Measurements from ENCODE around the gene PCDHGC4. TPM values are rescaled to one million over a fixed set of nuclear protein-coding genes. Genes with fewer than 3 reads are reported as not detected.

The PCDHGC4 gene
- total and polyA plus RNA-seq, 2 experiments from 2014 or later, result 0.35 to 1.5 TPM

DNA sequence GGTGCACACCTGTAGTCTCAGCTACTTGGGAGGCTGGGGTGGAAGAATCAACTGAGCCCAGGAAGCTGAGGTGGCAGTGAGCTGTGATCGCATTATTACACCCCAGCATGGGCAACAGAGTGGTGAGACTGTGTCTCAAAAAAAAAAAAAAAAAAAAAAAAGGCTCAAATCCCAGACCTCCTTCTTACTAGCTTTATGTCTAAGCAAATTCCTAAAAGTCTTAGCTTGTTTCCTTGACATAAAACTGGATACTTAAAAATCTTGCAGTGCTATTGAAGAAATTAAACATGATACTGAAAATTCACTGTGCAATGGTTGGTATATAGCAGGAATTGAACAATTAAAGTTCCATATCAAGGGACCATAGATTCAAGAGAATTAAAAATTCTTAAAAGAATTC, 49.1 kb downstream of the PCDHGC4 start:
- Histone ChIP-seq H3K4me1 (ENCODE audit: insufficient read depth) (peaks cover 7% of the 10 kb centered on the region), H3K9me3 (ENCODE audit: low read depth) (no peaks in the 10 kb centered on the region), H3K4me2 (no peak overlapping the region), H4K20me1 (ENCODE audit: insufficient read depth, poor library complexity, severe bottlenecking) (no peaks in the 10 kb centered on the region), H2AFZ (no peak overlapping the region), H3K27ac (no peak overlapping the region), H3K4me3 (no peak overlapping the region), H3K36me3 (replicated peaks; ENCODE audit: insufficient read depth, low read depth) (no peaks in the 10 kb centered on the region), H3K27me3 (no peaks in the 10 kb centered on the region), H3K79me2 (no peaks in the 10 kb centered on the region), H3K9me2 (replicated peaks; ENCODE audit: insufficient read depth) (no peaks in the 10 kb centered on the region)
- WGBS (ENCODE audit: low lambda C conversion rate, missing lambda C conversion rate), result 92% methylated on average over 1 of the region's 1 CpG
- DNase-seq (ENCODE audit: low spot score), result no peak
- TF ChIP-seq EZH2phosphoT487 (IDR thresholded peaks at IDR 0.05; ENCODE audit: low read depth, severe bottlenecking, unreplicated experiment) (no peak), EZH2 (IDR thresholded peaks at IDR 0.05; ENCODE audit: borderline replicate concordance) (no peak)
- TF ChIP-seq, protein P1, sequence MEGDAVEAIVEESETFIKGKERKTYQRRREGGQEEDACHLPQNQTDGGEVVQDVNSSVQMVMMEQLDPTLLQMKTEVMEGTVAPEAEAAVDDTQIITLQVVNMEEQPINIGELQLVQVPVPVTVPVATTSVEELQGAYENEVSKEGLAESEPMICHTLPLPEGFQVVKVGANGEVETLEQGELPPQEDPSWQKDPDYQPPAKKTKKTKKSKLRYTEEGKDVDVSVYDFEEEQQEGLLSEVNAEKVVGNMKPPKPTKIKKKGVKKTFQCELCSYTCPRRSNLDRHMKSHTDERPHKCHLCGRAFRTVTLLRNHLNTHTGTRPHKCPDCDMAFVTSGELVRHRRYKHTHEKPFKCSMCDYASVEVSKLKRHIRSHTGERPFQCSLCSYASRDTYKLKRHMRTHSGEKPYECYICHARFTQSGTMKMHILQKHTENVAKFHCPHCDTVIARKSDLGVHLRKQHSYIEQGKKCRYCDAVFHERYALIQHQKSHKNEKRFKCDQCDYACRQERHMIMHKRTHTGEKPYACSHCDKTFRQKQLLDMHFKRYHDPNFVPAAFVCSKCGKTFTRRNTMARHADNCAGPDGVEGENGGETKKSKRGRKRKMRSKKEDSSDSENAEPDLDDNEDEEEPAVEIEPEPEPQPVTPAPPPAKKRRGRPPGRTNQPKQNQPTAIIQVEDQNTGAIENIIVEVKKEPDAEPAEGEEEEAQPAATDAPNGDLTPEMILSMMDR (IDR thresholded peaks at IDR 0.05; ENCODE audit: poor library complexity), result no peak

DNA sequence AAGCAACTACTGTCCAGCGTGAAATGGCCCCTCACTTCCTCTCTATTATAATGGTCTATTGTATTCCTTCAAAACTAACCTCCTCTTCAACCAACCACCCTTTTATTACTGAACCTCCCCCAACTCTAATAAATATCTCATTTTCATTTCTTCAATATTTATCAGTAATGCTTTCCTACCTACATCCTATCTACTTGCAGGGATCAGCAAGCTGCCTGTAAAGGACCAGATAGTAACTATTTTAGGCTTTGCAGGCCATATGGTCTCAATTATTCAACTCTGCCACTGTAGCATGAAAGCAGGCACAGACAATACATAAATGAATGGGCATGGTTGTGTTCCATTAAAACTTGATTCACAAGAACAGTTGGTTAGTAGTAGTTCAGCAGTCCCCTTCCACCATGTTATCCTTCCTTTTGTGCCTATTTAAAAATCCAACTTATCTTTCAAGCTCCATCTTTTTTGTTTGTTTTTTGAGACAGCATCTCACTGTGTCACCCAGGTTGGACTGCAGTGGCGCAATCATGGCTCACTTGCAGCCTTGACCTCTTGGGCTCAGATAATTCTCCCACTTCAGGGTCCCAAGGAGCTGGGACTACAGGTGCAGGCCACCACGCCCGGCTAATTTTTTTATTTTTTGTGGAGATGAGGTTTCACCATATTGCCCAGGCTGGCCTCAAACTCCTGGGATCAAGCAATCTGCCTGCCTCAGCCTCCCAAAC, 49.8 kb downstream of the PCDHGC4 start:
- no peak for DNase-seq (ENCODE audit: low spot score)
- H3K9me3 ChIP-seq (ENCODE audit: low read depth), result no peaks in the 10 kb centered on the region
- no peak overlapping the region for H3K27ac ChIP-seq
- 88% methylated on average over 4 of the region's 4 CpGs for WGBS (ENCODE audit: low lambda C conversion rate, missing lambda C conversion rate)
- TF ChIP-seq EZH2phosphoT487 (IDR thresholded peaks at IDR 0.05; ENCODE audit: low read depth, severe bottlenecking, unreplicated experiment) (no peak), EZH2 (IDR thresholded peaks at IDR 0.05; ENCODE audit: borderline replicate concordance) (no peak)
- TF ChIP-seq, protein P1 (IDR thresholded peaks at IDR 0.05; ENCODE audit: poor library complexity), result no peak
- no peak overlapping the region for H3K4me3 ChIP-seq
- no peaks in the 10 kb centered on the region for H3K27me3 ChIP-seq
- H3K9me2 ChIP-seq (replicated peaks; ENCODE audit: insufficient read depth), result no peaks in the 10 kb centered on the region
- no peaks in the 10 kb centered on the region for H3K36me3 ChIP-seq (replicated peaks; ENCODE audit: insufficient read depth, low read depth)
- H3K4me1 ChIP-seq (ENCODE audit: insufficient read depth), result no peaks in the 10 kb centered on the region
- no peak overlapping the region for H3K4me2 ChIP-seq
- no peak overlapping the region for H2AFZ ChIP-seq
- no peaks in the 10 kb centered on the region for H3K79me2 ChIP-seq
- no peaks in the 10 kb centered on the region for H4K20me1 ChIP-seq (ENCODE audit: insufficient read depth, poor library complexity, severe bottlenecking)

Other genes starting within 250 kb of the PCDHGC4 start
- 1.8 and 3.3 TPM in 2 replicates for gene PCDHB15, start 239.6 kb upstream of the PCDHGC4 start, total RNA-seq
- gene PCDHB15, start 239.6 kb upstream of the PCDHGC4 start, polyA plus RNA-seq, result 2.0 and 2.6 TPM in 2 replicates
- 0.50 and 1.7 TPM in 2 replicates for gene SLC25A2, start 181.0 kb upstream of the PCDHGC4 start, total RNA-seq
- gene SLC25A2, start 181.0 kb upstream of the PCDHGC4 start, polyA plus RNA-seq, result not detected in 2 replicates
- 85.2 and 96.9 TPM in 2 replicates for gene TAF7, start 164.2 kb upstream of the PCDHGC4 start, total RNA-seq
- 103 and 107 TPM in 2 replicates for gene TAF7, start 164.2 kb upstream of the PCDHGC4 start, polyA plus RNA-seq
- 0.24 and 0.33 TPM in 2 replicates for gene PCDHGA1, start 154.5 kb upstream of the PCDHGC4 start, total RNA-seq
- not detected in 2 replicates for gene PCDHGA1, start 154.5 kb upstream of the PCDHGC4 start, polyA plus RNA-seq
- 0.08 TPM in 1 of 2 replicates, not detected in the other for gene PCDHGA2, start 146.3 kb upstream of the PCDHGC4 start, total RNA-seq
- 0.10 TPM in 1 of 2 replicates, not detected in the other for gene PCDHGA2, start 146.3 kb upstream of the PCDHGC4 start, polyA plus RNA-seq
- not detected in 2 replicates for gene PCDHGA3, start 141.2 kb upstream of the PCDHGC4 start, total RNA-seq
- gene PCDHGA3, start 141.2 kb upstream of the PCDHGC4 start, polyA plus RNA-seq, result 0.45 TPM in 1 of 2 replicates, not detected in the other
- 0.24 and 0.53 TPM in 2 replicates for gene PCDHGB1, start 134.9 kb upstream of the PCDHGC4 start, total RNA-seq
- 0.57 TPM in 1 of 2 replicates, not detected in the other for gene PCDHGB1, start 134.9 kb upstream of the PCDHGC4 start, polyA plus RNA-seq
- gene PCDHGA4, start 130.0 kb upstream of the PCDHGC4 start, total RNA-seq, result 0.17 and 0.28 TPM in 2 replicates
- 0.24 TPM in 1 of 2 replicates, not detected in the other for gene PCDHGA4, start 130.0 kb upstream of the PCDHGC4 start, polyA plus RNA-seq
- 0.20 and 0.33 TPM in 2 replicates for gene PCDHGB2, start 125.0 kb upstream of the PCDHGC4 start, total RNA-seq
- not detected in 2 replicates for gene PCDHGB2, start 125.0 kb upstream of the PCDHGC4 start, polyA plus RNA-seq
- gene PCDHGA5, start 120.9 kb upstream of the PCDHGC4 start, total RNA-seq, result 0.03 and 0.20 TPM in 2 replicates
- not detected in 2 replicates for gene PCDHGA5, start 120.9 kb upstream of the PCDHGC4 start, polyA plus RNA-seq
- gene PCDHGB3, start 114.8 kb upstream of the PCDHGC4 start, total RNA-seq, result not detected in 2 replicates
- gene PCDHGB3, start 114.8 kb upstream of the PCDHGC4 start, polyA plus RNA-seq, result not detected in 2 replicates
- 0.12 TPM in 1 of 2 replicates, not detected in the other for gene PCDHGA6, start 111.1 kb upstream of the PCDHGC4 start, total RNA-seq
- gene PCDHGA6, start 111.1 kb upstream of the PCDHGC4 start, polyA plus RNA-seq, result 0.11 TPM in 1 of 2 replicates, not detected in the other
- 0.04 and 0.10 TPM in 2 replicates for gene PCDHGA7, start 102.3 kb upstream of the PCDHGC4 start, total RNA-seq
- not detected in 2 replicates for gene PCDHGA7, start 102.3 kb upstream of the PCDHGC4 start, polyA plus RNA-seq
- gene PCDHGB4, start 97.3 kb upstream of the PCDHGC4 start, total RNA-seq, result 20.0 and 20.9 TPM in 2 replicates
- 14.2 and 17.9 TPM in 2 replicates for gene PCDHGB4, start 97.3 kb upstream of the PCDHGC4 start, polyA plus RNA-seq
- gene PCDHGA8, start 92.4 kb upstream of the PCDHGC4 start, total RNA-seq, result 1.00 and 1.5 TPM in 2 replicates
- gene PCDHGA8, start 92.4 kb upstream of the PCDHGC4 start, polyA plus RNA-seq, result 0.28 and 0.53 TPM in 2 replicates
- gene PCDHGB5, start 87.1 kb upstream of the PCDHGC4 start, total RNA-seq, result 0.17 and 2.0 TPM in 2 replicates
- 0.09 and 0.30 TPM in 2 replicates for gene PCDHGB5, start 87.1 kb upstream of the PCDHGC4 start, polyA plus RNA-seq
- 1.1 and 1.2 TPM in 2 replicates for gene PCDHGA9, start 82.3 kb upstream of the PCDHGC4 start, total RNA-seq
- not detected in 2 replicates for gene PCDHGA9, start 82.3 kb upstream of the PCDHGC4 start, polyA plus RNA-seq
- gene PCDHGB6, start 77.0 kb upstream of the PCDHGC4 start, total RNA-seq, result 11.6 and 13.6 TPM in 2 replicates
- gene PCDHGB6, start 77.0 kb upstream of the PCDHGC4 start, polyA plus RNA-seq, result 13.1 and 15.7 TPM in 2 replicates
- gene PCDHGA10, start 72.0 kb upstream of the PCDHGC4 start, total RNA-seq, result 4.5 and 6.7 TPM in 2 replicates
- 3.0 and 3.9 TPM in 2 replicates for gene PCDHGA10, start 72.0 kb upstream of the PCDHGC4 start, polyA plus RNA-seq
- gene PCDHGB7, start 67.4 kb upstream of the PCDHGC4 start, total RNA-seq, result 6.9 and 8.8 TPM in 2 replicates
- gene PCDHGB7, start 67.4 kb upstream of the PCDHGC4 start, polyA plus RNA-seq, result 6.7 and 8.4 TPM in 2 replicates
- gene PCDHGA11, start 64.0 kb upstream of the PCDHGC4 start, total RNA-seq, result 1.8 and 2.7 TPM in 2 replicates
- 1.8 TPM in 2 replicates for gene PCDHGA11, start 64.0 kb upstream of the PCDHGC4 start, polyA plus RNA-seq
- 0.70 and 0.96 TPM in 2 replicates for gene PCDHGA12, start 54.5 kb upstream of the PCDHGC4 start, total RNA-seq
- 0.66 and 1.1 TPM in 2 replicates for gene PCDHGA12, start 54.5 kb upstream of the PCDHGC4 start, polyA plus RNA-seq
- gene PCDHGC3, start 9.1 kb upstream of the PCDHGC4 start, total RNA-seq, result 16.9 and 18.9 TPM in 2 replicates
- gene PCDHGC3, start 9.1 kb upstream of the PCDHGC4 start, polyA plus RNA-seq, result 35.8 and 40.8 TPM in 2 replicates
- 0.92 and 1.1 TPM in 2 replicates for gene PCDHGC5, start 4.1 kb downstream of the PCDHGC4 start, total RNA-seq
- gene PCDHGC5, start 4.1 kb downstream of the PCDHGC4 start, polyA plus RNA-seq, result 0.16 TPM in 1 of 2 replicates, not detected in the other
- gene DIAPH1, start 134.0 kb downstream of the PCDHGC4 start, total RNA-seq, result 37.7 and 62.4 TPM in 2 replicates
- gene DIAPH1, start 134.0 kb downstream of the PCDHGC4 start, polyA plus RNA-seq, result 56.6 and 59.0 TPM in 2 replicates
- 50.1 and 53.5 TPM in 2 replicates for gene HDAC3, start 151.8 kb downstream of the PCDHGC4 start, total RNA-seq
- gene HDAC3, start 151.8 kb downstream of the PCDHGC4 start, polyA plus RNA-seq, result 74.0 and 81.9 TPM in 2 replicates
- gene RELL2, start 152.0 kb downstream of the PCDHGC4 start, total RNA-seq, result 7.6 and 16.9 TPM in 2 replicates
- gene RELL2, start 152.0 kb downstream of the PCDHGC4 start, polyA plus RNA-seq, result 17.3 and 19.9 TPM in 2 replicates
- gene FCHSD1, start 166.4 kb downstream of the PCDHGC4 start, total RNA-seq, result 14.1 and 18.0 TPM in 2 replicates
- gene FCHSD1, start 166.4 kb downstream of the PCDHGC4 start, polyA plus RNA-seq, result 25.9 and 27.4 TPM in 2 replicates
- 4.9 and 5.1 TPM in 2 replicates for gene ARAP3, start 197.2 kb downstream of the PCDHGC4 start, total RNA-seq
- 8.4 and 8.6 TPM in 2 replicates for gene ARAP3, start 197.2 kb downstream of the PCDHGC4 start, polyA plus RNA-seq